ENCODE results near the gene BICDL2.

BICDL2 gene

DNA sequence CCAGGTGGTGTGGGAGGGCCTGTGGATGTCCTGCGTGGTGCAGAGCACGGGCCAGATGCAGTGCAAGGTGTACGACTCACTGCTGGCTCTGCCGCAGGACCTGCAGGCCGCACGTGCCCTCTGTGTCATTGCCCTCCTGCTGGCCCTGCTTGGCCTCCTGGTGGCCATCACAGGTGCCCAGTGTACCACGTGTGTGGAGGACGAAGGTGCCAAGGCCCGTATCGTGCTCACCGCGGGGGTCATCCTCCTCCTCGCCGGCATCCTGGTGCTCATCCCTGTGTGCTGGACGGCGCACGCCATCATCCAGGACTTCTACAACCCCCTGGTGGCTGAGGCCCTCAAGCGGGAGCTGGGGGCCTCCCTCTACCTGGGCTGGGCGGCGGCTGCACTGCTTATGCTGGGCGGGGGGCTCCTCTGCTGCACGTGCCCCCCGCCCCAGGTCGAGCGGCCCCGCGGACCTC is 23.2 kb downstream of the BICDL2 start:
- no peak for TF ChIP-seq SIN3A (IDR thresholded peaks at IDR 0.05; ENCODE audit: borderline replicate concordance, insufficient read depth, low read length)

DNA sequence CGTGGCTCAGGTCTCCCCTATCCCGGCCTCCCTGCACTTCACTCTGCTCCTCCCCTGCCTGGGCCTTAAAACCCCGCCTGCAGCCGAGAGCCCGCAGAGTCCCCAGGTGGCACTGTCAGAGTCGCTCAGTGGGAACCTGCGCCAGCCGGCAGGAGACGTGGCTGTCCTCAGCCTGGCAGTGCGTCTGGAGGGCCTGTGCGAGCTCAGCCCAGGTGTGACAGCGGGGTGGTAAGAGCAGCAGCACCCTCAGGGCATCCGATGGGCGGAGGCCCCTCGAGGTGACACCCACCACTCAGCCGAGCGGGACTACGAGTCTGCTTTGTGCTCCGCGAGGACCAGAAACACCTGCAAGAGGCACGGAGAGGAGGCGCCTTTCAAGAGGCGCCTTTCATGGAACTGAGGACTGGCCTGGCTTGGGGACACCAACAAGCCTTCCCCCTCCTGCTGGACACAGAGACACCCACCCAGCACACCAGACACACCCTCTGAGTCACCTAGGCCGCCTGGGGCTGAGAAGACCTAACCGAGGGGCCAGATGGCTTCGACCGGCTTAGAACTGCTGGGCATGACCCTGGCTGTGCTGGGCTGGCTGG is 23.8 kb downstream of the BICDL2 start, which contains the start of gene CLDN9:
TSS of gene CLDN9 (plus strand) at position 96 of the 593 bp plus-strand sequence. CDS start at position 536, 440 bp downstream.
- TF ChIP-seq FOXP2 (optimal IDR thresholded peaks at IDR 0.05; ENCODE audit: borderline replicate concordance, extremely low read depth, extremely low read length, insufficient read depth) (no peak), POLR2AphosphoS5 (IDR thresholded peaks at IDR 0.05; ENCODE audit: low read depth, low read length) (no peak), TAF1 (IDR thresholded peaks at IDR 0.05; ENCODE audit: borderline replicate concordance, insufficient read depth, low read length) (no peak), REST (IDR thresholded peaks at IDR 0.05; ENCODE audit: insufficient read depth in 1 of 2, low read depth in 2 of 2, low read length in 2 of 2) (no peak), SIN3A (IDR thresholded peaks at IDR 0.05; ENCODE audit: borderline replicate concordance, insufficient read depth, low read length) (no peak)

- TF ChIP-seq REST (IDR thresholded peaks at IDR 0.05; ENCODE audit: insufficient read depth in 1 of 2, low read depth in 2 of 2, low read length in 2 of 2) = no peak
- TF ChIP-seq TAF1 (IDR thresholded peaks at IDR 0.05; ENCODE audit: borderline replicate concordance, insufficient read depth, low read length) = no peak
- TF ChIP-seq POLR2AphosphoS5 (IDR thresholded peaks at IDR 0.05; ENCODE audit: low read depth, low read length) = no peak
- no peak for TF ChIP-seq FOXP2 (optimal IDR thresholded peaks at IDR 0.05; ENCODE audit: borderline replicate concordance, extremely low read depth, extremely low read length, insufficient read depth)
- no peak for TF ChIP-seq SIN3A (IDR thresholded peaks at IDR 0.05; ENCODE audit: borderline replicate concordance, insufficient read depth, low read length)
These were observed 24.5 kb downstream of the BICDL2 start for GRCh38 chr16:3012246-3012645.

GRCh38 chr16:3010510-3010909 is 26.2 kb downstream of the BICDL2 start:
- no peak for TF ChIP-seq FOXP2 (optimal IDR thresholded peaks at IDR 0.05; ENCODE audit: borderline replicate concordance, extremely low read depth, extremely low read length, insufficient read depth)

DNA sequence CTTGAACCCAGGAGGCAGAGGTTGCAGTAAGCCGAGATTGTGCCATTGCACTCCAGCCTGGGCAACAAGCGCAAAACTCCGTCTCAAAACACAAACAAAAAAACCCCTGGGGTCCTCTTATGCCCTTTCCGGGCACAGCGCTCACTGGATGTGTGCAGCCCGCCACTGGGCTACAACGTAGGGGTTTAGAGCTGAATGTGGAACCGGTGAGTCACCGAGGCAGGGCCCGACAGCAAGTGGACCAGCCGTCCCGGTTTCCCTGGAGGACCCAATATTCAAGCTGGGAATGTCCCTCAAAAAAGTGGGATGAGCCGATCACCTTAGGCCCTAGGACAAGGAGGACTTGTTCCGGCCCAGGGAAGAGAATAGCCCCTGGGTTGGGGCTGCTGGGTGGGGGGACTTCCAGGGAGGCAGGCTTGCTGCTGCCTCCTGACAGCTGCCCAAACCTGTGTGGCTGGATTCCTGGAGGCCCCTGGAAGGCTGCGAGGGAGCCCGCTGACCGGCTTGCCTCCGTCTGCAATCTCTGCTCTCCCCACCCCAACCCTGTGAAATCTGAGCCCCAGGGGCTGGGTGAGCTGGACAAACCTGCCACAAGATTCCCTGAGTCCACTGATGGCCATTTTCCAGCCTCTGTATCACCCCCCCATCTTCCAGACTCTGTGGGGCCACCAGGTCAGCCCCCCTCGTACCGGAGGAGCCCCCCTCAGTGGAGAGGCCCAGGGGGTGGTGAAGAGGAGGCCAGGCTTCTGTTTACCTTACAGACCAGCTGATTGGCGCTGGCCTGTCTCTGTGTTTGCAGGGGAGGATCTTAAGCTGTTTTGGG is 27.0 kb downstream of the BICDL2 start:
- no peak for TF ChIP-seq POLR2AphosphoS5 (IDR thresholded peaks at IDR 0.05; ENCODE audit: low read depth, low read length)
- no peak for TF ChIP-seq FOXP2 (optimal IDR thresholded peaks at IDR 0.05; ENCODE audit: borderline replicate concordance, extremely low read depth, extremely low read length, insufficient read depth)
- TF ChIP-seq TAF1 (IDR thresholded peaks at IDR 0.05; ENCODE audit: borderline replicate concordance, insufficient read depth, low read length) = no peak
- no peak for TF ChIP-seq REST (IDR thresholded peaks at IDR 0.05; ENCODE audit: insufficient read depth in 1 of 2, low read depth in 2 of 2, low read length in 2 of 2)

DNA sequence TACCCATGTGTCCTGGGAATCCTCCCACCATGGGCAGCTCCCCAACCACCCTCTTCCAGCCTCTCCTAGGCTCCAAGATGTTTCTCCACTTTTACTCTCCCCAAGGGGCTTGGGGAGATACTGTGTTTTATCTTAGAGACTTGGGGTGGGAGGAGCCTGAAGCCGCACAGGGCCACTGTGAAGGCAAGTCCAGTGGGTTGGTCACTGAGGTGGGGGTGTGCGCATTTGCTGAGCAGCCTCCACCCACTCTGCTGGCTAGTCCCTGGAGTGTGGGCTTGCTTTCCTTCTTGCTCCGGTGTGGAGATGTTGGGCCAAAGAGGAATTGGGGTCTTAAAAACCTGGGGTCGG is 28.1 kb downstream of the BICDL2 start:
- TF ChIP-seq REST (IDR thresholded peaks at IDR 0.05; ENCODE audit: insufficient read depth in 1 of 2, low read depth in 2 of 2, low read length in 2 of 2) (no peak), FOXP2 (optimal IDR thresholded peaks at IDR 0.05; ENCODE audit: borderline replicate concordance, extremely low read depth, extremely low read length, insufficient read depth) (no peak), TAF1 (IDR thresholded peaks at IDR 0.05; ENCODE audit: borderline replicate concordance, insufficient read depth, low read length) (no peak), SIN3A (IDR thresholded peaks at IDR 0.05; ENCODE audit: borderline replicate concordance, insufficient read depth, low read length) (no peak), POLR2AphosphoS5 (IDR thresholded peaks at IDR 0.05; ENCODE audit: low read depth, low read length) (no peak)

Measured in PFSK-1 (cell line).